Astrocyte (in vitro differentiated cells and primary cell): Measurements from ENCODE around the gene KIF26B. TPM values are rescaled to one million over a fixed set of nuclear protein-coding genes. Genes with fewer than 3 reads are reported as not detected.

Source experiments
- DNase-seq: peaks from one replicate; pipeline ENCODE4 v3.0.0-alpha.2; 2010; ENCODE audit warnings: low read depth
- FAIRE-seq: peaks from 2 replicates; lab custom pipeline; 2011; peaks lifted over from hg19 to GRCh38; lab: Jason Lieb, UNC
- H2AFZ ChIP-seq: 2 replicates; pipeline ENCODE4 v1.6.0; 2012; ENCODE audit warnings: low read depth, low read length, inconsistent platforms
- H3K27ac ChIP-seq: 2 replicates; pipeline ENCODE4 v1.5.1; 2011; ENCODE audit warnings: low read depth, low read length, inconsistent platforms
- H3K27me3 ChIP-seq: 2 replicates; pipeline ENCODE4 v1.6.0; 2011; ENCODE audit warnings: low read length, inconsistent platforms; ENCODE audit not compliant: insufficient read depth
- H3K36me3 ChIP-seq: 2 replicates; pipeline ENCODE4 v1.5.1; 2011; ENCODE audit warnings: low read length, inconsistent platforms; ENCODE audit not compliant: insufficient read depth
- H3K4me1 ChIP-seq: 2 replicates; pipeline ENCODE4 v1.5.1; 2011; ENCODE audit warnings: low read length, inconsistent platforms; ENCODE audit not compliant: insufficient read depth
- H3K4me2 ChIP-seq: 2 replicates; pipeline ENCODE4 v1.6.0; 2012; ENCODE audit warnings: low read length, inconsistent platforms
- H3K4me3 ChIP-seq: 2 replicates; pipeline ENCODE4 v1.5.1; 2011; ENCODE audit warnings: low read depth, mild to moderate bottlenecking, low read length, inconsistent platforms; ENCODE audit not compliant: insufficient read depth
- H3K79me2 ChIP-seq: 2 replicates; pipeline ENCODE4 v1.6.0; 2012; ENCODE audit warnings: mild to moderate bottlenecking, low read length, inconsistent platforms; ENCODE audit not compliant: insufficient read depth
- H3K9ac ChIP-seq: 2 replicates; pipeline ENCODE4 v1.6.0; 2012; ENCODE audit warnings: mild to moderate bottlenecking, low read length, inconsistent platforms
- H3K9me3 ChIP-seq: 2 replicates; pipeline ENCODE4 v1.5.1; 2012; ENCODE audit warnings: low read depth, mild to moderate bottlenecking, low read length, inconsistent platforms; ENCODE audit not compliant: insufficient read depth
- H4K20me1 ChIP-seq: 2 replicates; pipeline ENCODE4 v1.6.0; 2012; ENCODE audit warnings: low read length, inconsistent platforms; ENCODE audit not compliant: insufficient read depth
- H3K27ac Mint-ChIP-seq: one replicate; pipeline ENCODE4 v1.8.0; 2021; ENCODE audit warnings: mild to moderate bottlenecking, mixed read lengths; ENCODE audit not compliant: unreplicated experiment
- H3K27me3 Mint-ChIP-seq: one replicate; pipeline ENCODE4 v1.8.0; 2021; ENCODE audit warnings: low read depth, mixed read lengths; ENCODE audit not compliant: unreplicated experiment
- H3K36me3 Mint-ChIP-seq: one replicate; pipeline ENCODE4 v1.8.0; 2021; ENCODE audit warnings: low read depth, mixed read lengths; ENCODE audit not compliant: unreplicated experiment
- H3K4me1 Mint-ChIP-seq: one replicate; pipeline ENCODE4 v1.8.0; 2021; ENCODE audit warnings: low read depth, mixed read lengths; ENCODE audit not compliant: unreplicated experiment
- H3K4me3 Mint-ChIP-seq: one replicate; pipeline ENCODE4 v1.8.0; 2021; ENCODE audit warnings: mild to moderate bottlenecking, moderate library complexity, mixed read lengths; ENCODE audit not compliant: unreplicated experiment
- H3K9me3 Mint-ChIP-seq: one replicate; pipeline ENCODE4 v1.8.0; 2021; ENCODE audit warnings: mild to moderate bottlenecking, mixed read lengths; ENCODE audit not compliant: unreplicated experiment
- CTCF ChIP-seq: IDR thresholded peaks from 2 replicates; pipeline ENCODE4 v1.5.1; 2011; ENCODE audit warnings: low read depth, mild to moderate bottlenecking, inconsistent platforms, low read length, moderate library complexity; ENCODE audit not compliant: insufficient read depth
- EZH2 ChIP-seq: IDR thresholded peaks from 2 replicates; pipeline ENCODE4 v1.6.1; 2012; ENCODE audit warnings: mild to moderate bottlenecking, low read length, inconsistent platforms; ENCODE audit not compliant: insufficient read depth
- total RNA-seq: library from RNA; stranded (reverse); gene quantifications from 2 replicates; pipeline ENCODE4 v1.2.1, GENCODE V29; 2021

The KIF26B gene
- total RNA-seq, 1 donor from 2014 or later: 6.8 TPM

- Histone ChIP-seq H4K20me1 (peaks cover 6% of the 10 kb centered on the region), H3K4me3 (no peak overlapping the region), H3K79me2 (no peaks in the 10 kb centered on the region), H3K9ac (no peak overlapping the region), H2AFZ (no peak overlapping the region), H3K4me2 (no peak overlapping the region), H3K9me3 (no peaks in the 10 kb centered on the region), H3K27ac (no peak overlapping the region), H3K27me3 (no peaks in the 10 kb centered on the region), H3K4me1 (no peaks in the 10 kb centered on the region), H3K36me3 (no peaks in the 10 kb centered on the region)
- FAIRE-seq: no peak
- no peak overlapping the region for H3K27ac Mint-ChIP-seq
- TF ChIP-seq EZH2 (no peak), CTCF (no peak)
- H3K4me1 Mint-ChIP-seq: peaks cover 2% of the 10 kb centered on the region
- peaks cover 7% of the 10 kb centered on the region for H3K27me3 Mint-ChIP-seq
- H3K4me3 Mint-ChIP-seq: no peak overlapping the region
- peaks cover 10% of the 10 kb centered on the region for H3K36me3 Mint-ChIP-seq
- peaks cover 2% of the 10 kb centered on the region for H3K9me3 Mint-ChIP-seq
- DNase-seq: no peak
These were observed 333.8 kb downstream of the KIF26B start for GRCh38 chr1:245488346-245489129.

- DNase-seq (no peak), FAIRE-seq (no peak)
- Histone ChIP-seq H3K9me3 (no peaks in the 10 kb centered on the region), H3K4me2 (no peak overlapping the region), H3K4me1 (no peaks in the 10 kb centered on the region), H3K4me3 (no peak overlapping the region), H3K27ac (no peak overlapping the region), H3K36me3 (no peaks in the 10 kb centered on the region), H3K79me2 (no peaks in the 10 kb centered on the region), H4K20me1 (no peaks in the 10 kb centered on the region), H2AFZ (no peak overlapping the region), H3K9ac (no peak overlapping the region), H3K27me3 (no peaks in the 10 kb centered on the region)
- TF ChIP-seq CTCF: no peak
- TF ChIP-seq EZH2: no peak
- H3K27ac Mint-ChIP-seq: no peak overlapping the region
- H3K4me1 Mint-ChIP-seq: peaks cover 2% of the 10 kb centered on the region
- H3K27me3 Mint-ChIP-seq: peaks cover 7% of the 10 kb centered on the region
- no peak overlapping the region for H3K4me3 Mint-ChIP-seq
- peaks cover 10% of the 10 kb centered on the region for H3K36me3 Mint-ChIP-seq
- peaks cover 2% of the 10 kb centered on the region for H3K9me3 Mint-ChIP-seq
These were observed 335.1 kb downstream of the KIF26B start for GRCh38 chr1:245489838-245490237.

- Histone ChIP-seq H3K79me2 (no peaks in the 10 kb centered on the region), H3K27me3 (no peaks in the 10 kb centered on the region)
These were observed 338.2 kb downstream of the KIF26B start for GRCh38 chr1:245493029-245493428.

More at GRCh38 chr1:245493029-245493428, 338.2 kb downstream of the KIF26B start:
- no peak for FAIRE-seq
- no peak for DNase-seq
- Mint-ChIP-seq H3K4me1 (peaks cover 2% of the 10 kb centered on the region), H3K4me3 (no peak overlapping the region), H3K27me3 (peaks cover 4% of the 10 kb centered on the region), H3K9me3 (peaks cover 2% of the 10 kb centered on the region), H3K27ac (no peak overlapping the region), H3K36me3 (peaks cover 8% of the 10 kb centered on the region)
- H3K9me3 ChIP-seq: no peaks in the 10 kb centered on the region
- H3K9ac ChIP-seq: no peak overlapping the region
- H3K27ac ChIP-seq: no peak overlapping the region
- no peak overlapping the region for H2AFZ ChIP-seq
- H3K4me1 ChIP-seq: no peaks in the 10 kb centered on the region
- H4K20me1 ChIP-seq: no peaks in the 10 kb centered on the region
- TF ChIP-seq CTCF (peak; percentile 20), EZH2 (no peak)
- no peak overlapping the region for H3K4me3 ChIP-seq
- H3K4me2 ChIP-seq: no peak overlapping the region
- H3K36me3 ChIP-seq: no peaks in the 10 kb centered on the region
